Upper lobe of right lung (tissue), 1 donor: ENCODE measurements around the gene SPOPL. TPM values are rescaled to one million over a fixed set of nuclear protein-coding genes. Genes with fewer than 3 reads are reported as not detected.
"Not testable (repeated sequence)": the region's sequence is repeated elsewhere in the genome, so short reads cannot be mapped to it uniquely, and the experiment has no call there.

Source experiments
- ATAC-seq: fragments of 200-7000 bp; cut with Tn5 transposase; one replicate; pipeline ENCODE4 v1.9.1; 2020; ENCODE audit warnings: mild to moderate bottlenecking, moderate library complexity
- DNase-seq: peaks from one replicate; pipeline ENCODE4 v3.0.0-alpha.2; 2020
- H3K27ac ChIP-seq: fragments of 200-600 bp; one replicate; pipeline ENCODE4 v1.8.0; 2022
- H3K27me3 ChIP-seq: fragments of 200-600 bp; one replicate; pipeline ENCODE4 v1.8.0; 2022; ENCODE audit warnings: mild to moderate bottlenecking
- H3K36me3 ChIP-seq: fragments of 200-600 bp; one replicate; pipeline ENCODE4 v1.8.0; 2022
- H3K4me1 ChIP-seq: fragments of 200-600 bp; one replicate; pipeline ENCODE4 v1.8.0; 2022
- H3K4me3 ChIP-seq: fragments of 200-600 bp; one replicate; pipeline ENCODE4 v1.8.0; 2022; ENCODE audit warnings: mild to moderate bottlenecking
- H3K9me3 ChIP-seq: fragments of 200-600 bp; one replicate; pipeline ENCODE4 v1.8.0; 2022
- CTCF ChIP-seq: fragments of 200-600 bp; IDR thresholded peaks from one replicate; pipeline ENCODE4 v1.8.0; 2022; ENCODE audit warnings: antibody characterized with exemption
- intact Hi-C: fragments of 100-400 bp; cut with DNase I; formaldehyde crosslinking; loops from one replicate; pipeline ENCODE4 v1.11.0; 2022
- total RNA-seq: library from RNA; stranded (reverse); fragmentation: NEBNext Ultra II Directional; extraction: Animal tissue kit (Norgen Biotek cat#: 25700); gene quantifications from one replicate; pipeline ENCODE4 v1.2.1, GENCODE V29; 2021
- donor health status: DM: no; HTN: yes; CAD: no; lungs with severe emphysema.

Gene SPOPL
- total RNA-seq, 1 donor from 2014 or later: 26.3 TPM

GRCh38 chr2:138531913-138532312 lies 30.3 kb downstream of the SPOPL start:
- H3K4me3 ChIP-seq: no peak overlapping the region
- no peaks in the 10 kb centered on the region for H3K9me3 ChIP-seq
- TF ChIP-seq CTCF: no peak
- no peak overlapping the region for H3K27ac ChIP-seq
- ATAC-seq (no peak), DNase-seq (no peak)
- no peaks in the 10 kb centered on the region for H3K27me3 ChIP-seq
- intact Hi-C loops: no loop called here
- peaks cover under 1% of the 10 kb centered on the region for H3K36me3 ChIP-seq
- H3K4me1 ChIP-seq: no peaks in the 10 kb centered on the region

- H3K9me3 ChIP-seq: no peaks in the 10 kb centered on the region
- ATAC-seq (no peak), DNase-seq (no peak)
- no peaks in the 10 kb centered on the region for H3K27me3 ChIP-seq
- intact Hi-C loops: no loop called here
- no peaks in the 10 kb centered on the region for H3K4me1 ChIP-seq
- H3K4me3 ChIP-seq: no peak overlapping the region
- H3K36me3 ChIP-seq: peaks cover 4% of the 10 kb centered on the region
- TF ChIP-seq CTCF: no peak
- no peak overlapping the region for H3K27ac ChIP-seq
Measured at GRCh38 chr2:138534791-138535190, 33.2 kb downstream of the SPOPL start.

GRCh38 chr2:138536302-138536701 lies 34.7 kb downstream of the SPOPL start:
- Histone ChIP-seq H3K27ac (no peak overlapping the region), H3K36me3 (peaks cover 4% of the 10 kb centered on the region), H3K9me3 (no peaks in the 10 kb centered on the region), H3K4me1 (no peaks in the 10 kb centered on the region), H3K27me3 (no peaks in the 10 kb centered on the region), H3K4me3 (no peak overlapping the region)
- ATAC-seq (no peak), DNase-seq (no peak)
- TF ChIP-seq CTCF: no peak
- intact Hi-C loops: no loop called here

- no peak for DNase-seq
- H3K27ac ChIP-seq: no peak overlapping the region
- intact Hi-C loops: no loop called here
- no peak for TF ChIP-seq CTCF
- H3K4me3 ChIP-seq: no peak overlapping the region
- H3K9me3 ChIP-seq: no peaks in the 10 kb centered on the region
- peaks cover 4% of the 10 kb centered on the region for H3K36me3 ChIP-seq
- H3K27me3 ChIP-seq: no peaks in the 10 kb centered on the region
- no peak for ATAC-seq
- no peaks in the 10 kb centered on the region for H3K4me1 ChIP-seq
Measured at GRCh38 chr2:138536740-138537139, 35.2 kb downstream of the SPOPL start.

GRCh38 chr2:138537170-138537915 lies 35.8 kb downstream of the SPOPL start:
- H3K27me3 ChIP-seq: no peaks in the 10 kb centered on the region
- peaks cover 4% of the 10 kb centered on the region for H3K36me3 ChIP-seq
- H3K4me1 ChIP-seq: no peaks in the 10 kb centered on the region
- H3K9me3 ChIP-seq: no peaks in the 10 kb centered on the region
- intact Hi-C loops: no loop called here
- no peak for TF ChIP-seq CTCF
- H3K4me3 ChIP-seq: no peak overlapping the region
- no peak overlapping the region for H3K27ac ChIP-seq
- no peak for ATAC-seq
- DNase-seq: no peak

GRCh38 chr2:138544206-138544605 lies 42.6 kb downstream of the SPOPL start:
- H3K4me3 ChIP-seq, DNase-seq, H3K27me3 ChIP-seq, ATAC-seq, intact Hi-C loops, H3K36me3 ChIP-seq, H3K4me1 ChIP-seq, H3K27ac ChIP-seq, H3K9me3 ChIP-seq: not testable (repeated sequence)
